HFFc6 (cell line): ENCODE measurements around the gene MPRIP. TPM values are rescaled to one million over a fixed set of nuclear protein-coding genes. Genes with fewer than 3 reads are reported as not detected.
A peak's percentile ranks its signal among the peaks of the same experiment; 100 is the strongest.
"Not testable (repeated sequence)": the region's sequence is repeated elsewhere in the genome, so short reads cannot be mapped to it uniquely, and the experiment has no call there.

ENCODE experiments used
- DNase-seq: peaks from one replicate; pipeline ENCODE4 v3.0.0-alpha.2; 2018
- H3K27ac Mint-ChIP-seq: 2 replicates; pipeline ENCODE4 v1.8.0; 2020; ENCODE audit warnings: mild to moderate bottlenecking, mixed read lengths
- H3K27me3 Mint-ChIP-seq: 2 replicates; pipeline ENCODE4 v1.8.0; 2021; ENCODE audit warnings: mild to moderate bottlenecking, moderate library complexity, mixed read lengths; ENCODE audit not compliant: insufficient read depth
- H3K36me3 Mint-ChIP-seq: 2 replicates; pipeline ENCODE4 v1.8.0; 2021; ENCODE audit warnings: low read depth, mixed read lengths
- H3K4me1 Mint-ChIP-seq: 2 replicates; pipeline ENCODE4 v1.8.0; 2020; ENCODE audit warnings: low read depth, mixed read lengths
- H3K4me3 Mint-ChIP-seq: 2 replicates; pipeline ENCODE4 v1.8.0; 2020; ENCODE audit warnings: mild to moderate bottlenecking, moderate library complexity, mixed read lengths
- H3K9me3 Mint-ChIP-seq: 2 replicates; pipeline ENCODE4 v1.8.0; 2020; ENCODE audit warnings: mild to moderate bottlenecking, mixed read lengths
- total RNA-seq, 6 experiments: library from RNA; stranded (reverse); fragmentation: NEBNext Ultra II Directional; extraction: Animal tissue kit (Norgen Biotek cat#: 25700); gene quantifications; 2 replicates in 1 of 6; 3 replicates in 5 of 6; pipeline ENCODE4 v1.2.3, GENCODE V29; 2021
- TF ChIP-seq, protein P1 (sequence below): fragments of 200-600 bp; sonication (generic); IDR thresholded peaks from 2 replicates; pipeline ENCODE4 v1.5.0; 2021; ENCODE audit warnings: antibody characterized with exemption, mild to moderate bottlenecking

The MPRIP gene
- total RNA-seq, 6 experiments from 2014 or later, result 350 to 409 (median 372) TPM

DNA sequence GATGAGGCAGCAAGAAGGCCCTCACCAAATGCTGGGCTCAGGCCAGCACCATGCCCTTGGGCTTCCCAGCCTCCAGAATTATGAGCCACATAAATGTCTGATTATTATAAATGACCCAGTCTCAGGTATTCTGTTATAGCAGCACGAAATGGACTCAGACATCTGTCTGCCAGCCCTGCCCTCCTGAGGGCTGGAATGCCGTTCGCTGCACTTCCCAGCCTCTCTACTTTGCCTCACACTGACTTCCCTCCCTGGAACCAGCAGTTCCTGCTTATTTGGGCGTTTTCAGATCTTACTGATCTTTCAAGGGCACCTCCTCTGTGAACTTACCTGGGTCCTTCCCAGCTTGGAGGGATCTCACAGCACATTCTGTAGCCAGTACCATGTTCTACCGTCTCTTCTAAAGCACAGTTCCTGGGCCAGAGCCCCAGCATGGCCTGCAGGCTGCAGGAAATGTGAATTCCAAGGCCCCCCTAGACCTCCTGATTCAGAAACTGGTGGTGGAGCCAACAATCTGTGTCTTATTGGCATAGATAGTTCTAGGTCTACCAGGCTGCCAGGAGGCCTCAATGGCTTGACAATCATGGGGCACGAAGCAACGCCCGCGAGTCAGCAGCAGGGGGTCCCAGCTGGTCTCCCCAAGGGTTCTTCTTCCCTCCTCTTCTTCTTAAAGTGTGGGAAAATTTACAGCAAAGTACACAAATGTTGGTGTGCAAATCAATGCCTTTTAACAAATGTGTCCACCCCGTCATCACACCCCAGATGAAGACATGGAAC lies 33.4 kb upstream of the MPRIP start:
- DNase-seq, H3K9me3 Mint-ChIP-seq, H3K4me3 Mint-ChIP-seq, H3K36me3 Mint-ChIP-seq, H3K27me3 Mint-ChIP-seq: not testable (repeated sequence)
- peak overlapping the region; percentile 24; the same call in 1 of the 2 replicates for H3K27ac Mint-ChIP-seq
- peaks cover 15% of the 10 kb centered on the region for H3K4me1 Mint-ChIP-seq

DNA sequence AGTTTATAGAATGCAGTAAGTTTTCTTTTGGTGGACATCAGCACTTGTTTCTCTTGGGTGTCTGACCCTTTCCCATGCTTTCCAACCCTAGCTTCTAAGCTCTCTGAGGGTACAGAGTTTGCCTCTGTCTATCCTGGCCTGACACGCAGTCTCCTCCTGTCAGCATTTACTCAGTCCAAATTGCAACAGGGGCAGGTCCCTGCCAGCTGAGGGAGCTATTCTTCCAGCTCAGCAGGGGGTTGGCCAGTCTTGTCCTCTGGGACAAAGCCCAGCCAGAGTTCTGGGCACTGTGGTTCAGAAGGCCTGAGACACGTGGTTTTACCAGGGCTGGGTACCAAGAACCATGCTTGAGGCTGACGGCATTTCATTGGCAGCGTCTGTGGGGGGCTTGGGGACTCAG lies 32.3 kb upstream of the MPRIP start:
- H3K27ac Mint-ChIP-seq, result peak overlapping the region; percentile 65
- TF ChIP-seq, protein P1, sequence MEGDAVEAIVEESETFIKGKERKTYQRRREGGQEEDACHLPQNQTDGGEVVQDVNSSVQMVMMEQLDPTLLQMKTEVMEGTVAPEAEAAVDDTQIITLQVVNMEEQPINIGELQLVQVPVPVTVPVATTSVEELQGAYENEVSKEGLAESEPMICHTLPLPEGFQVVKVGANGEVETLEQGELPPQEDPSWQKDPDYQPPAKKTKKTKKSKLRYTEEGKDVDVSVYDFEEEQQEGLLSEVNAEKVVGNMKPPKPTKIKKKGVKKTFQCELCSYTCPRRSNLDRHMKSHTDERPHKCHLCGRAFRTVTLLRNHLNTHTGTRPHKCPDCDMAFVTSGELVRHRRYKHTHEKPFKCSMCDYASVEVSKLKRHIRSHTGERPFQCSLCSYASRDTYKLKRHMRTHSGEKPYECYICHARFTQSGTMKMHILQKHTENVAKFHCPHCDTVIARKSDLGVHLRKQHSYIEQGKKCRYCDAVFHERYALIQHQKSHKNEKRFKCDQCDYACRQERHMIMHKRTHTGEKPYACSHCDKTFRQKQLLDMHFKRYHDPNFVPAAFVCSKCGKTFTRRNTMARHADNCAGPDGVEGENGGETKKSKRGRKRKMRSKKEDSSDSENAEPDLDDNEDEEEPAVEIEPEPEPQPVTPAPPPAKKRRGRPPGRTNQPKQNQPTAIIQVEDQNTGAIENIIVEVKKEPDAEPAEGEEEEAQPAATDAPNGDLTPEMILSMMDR, result peak; percentile 43; the same call in 1 of the 2 replicates
- peak overlapping the region; percentile 26 for H3K4me3 Mint-ChIP-seq

DNA sequence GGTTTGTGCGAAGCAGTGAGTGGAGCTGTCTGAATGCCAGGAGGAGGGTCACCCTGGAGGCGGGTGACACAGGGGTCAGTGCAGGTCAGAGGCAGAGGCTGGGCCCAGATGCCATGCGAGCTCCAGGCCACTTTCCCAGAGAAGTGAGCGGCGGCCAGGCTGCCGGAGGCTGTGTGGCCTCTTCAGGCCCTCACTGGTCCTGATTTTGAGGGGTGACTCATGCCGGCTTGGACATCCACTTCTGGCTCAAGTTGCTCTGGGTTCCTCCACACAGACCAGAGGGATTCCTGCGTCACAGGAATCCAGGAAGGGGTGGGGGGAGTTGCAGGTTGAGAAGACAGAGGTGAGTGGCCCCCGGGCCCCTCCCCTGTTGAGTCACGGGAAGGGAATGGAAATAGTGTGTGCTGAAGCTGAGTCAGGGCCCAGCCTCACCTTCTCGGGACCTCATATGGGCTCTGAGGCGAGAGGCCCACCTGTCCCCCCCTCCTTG lies 31.7 kb upstream of the MPRIP start:
- H3K36me3 Mint-ChIP-seq, H3K4me3 Mint-ChIP-seq, H3K27me3 Mint-ChIP-seq, H3K9me3 Mint-ChIP-seq, H3K27ac Mint-ChIP-seq: not testable (repeated sequence)
- peak; percentile 73 for DNase-seq
- H3K4me1 Mint-ChIP-seq, result peaks cover 21% of the 10 kb centered on the region

More for the DNA sequence above, 32.3 kb upstream of the MPRIP start:
- peaks cover 21% of the 10 kb centered on the region for H3K4me1 Mint-ChIP-seq
- H3K9me3 Mint-ChIP-seq, H3K27me3 Mint-ChIP-seq, H3K36me3 Mint-ChIP-seq: not testable (repeated sequence)
- DNase-seq, result peak; percentile 20

DNA sequence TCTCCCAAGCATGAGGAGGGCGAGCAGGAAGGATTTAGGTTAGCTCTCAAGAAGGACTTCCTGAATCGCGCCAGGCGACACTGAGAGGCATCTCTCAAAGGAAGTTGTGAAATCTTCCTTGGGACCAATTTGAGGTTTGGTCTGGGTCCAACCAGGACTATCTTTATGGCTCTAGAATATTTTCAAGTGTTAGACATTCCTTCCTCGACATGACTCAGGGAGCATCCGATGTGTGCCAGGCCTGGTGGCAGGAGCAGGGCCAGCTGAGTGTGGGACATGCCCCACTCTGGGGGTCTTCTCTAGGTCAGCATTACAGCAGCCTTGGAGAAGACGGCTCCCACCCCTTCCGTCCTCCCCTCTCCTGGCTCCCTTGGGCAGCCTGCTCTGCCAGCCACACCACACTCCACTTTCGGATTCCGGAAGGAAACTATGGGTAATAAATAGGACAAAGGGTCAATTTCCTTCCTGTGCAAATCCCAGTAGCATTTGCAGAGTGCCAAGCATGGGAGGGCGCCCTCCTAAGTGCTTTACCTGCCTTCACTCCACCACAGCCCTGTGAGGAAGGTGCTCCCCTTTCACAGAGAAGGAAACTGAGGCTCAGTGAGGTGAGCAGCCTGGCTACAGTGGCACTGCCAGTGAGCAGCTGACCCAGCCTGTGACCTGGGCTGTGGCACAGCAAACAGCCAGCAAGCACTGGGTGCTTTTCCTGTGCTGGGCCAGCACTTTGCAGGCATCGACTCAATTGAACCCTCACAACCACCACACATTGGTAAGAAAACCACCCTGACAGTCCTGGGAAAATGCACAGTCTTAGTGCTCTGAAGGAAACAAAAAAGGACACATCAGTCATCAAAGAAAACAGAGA lies 31.0 kb upstream of the MPRIP start:
- not testable (repeated sequence) for H3K27ac Mint-ChIP-seq

DNA sequence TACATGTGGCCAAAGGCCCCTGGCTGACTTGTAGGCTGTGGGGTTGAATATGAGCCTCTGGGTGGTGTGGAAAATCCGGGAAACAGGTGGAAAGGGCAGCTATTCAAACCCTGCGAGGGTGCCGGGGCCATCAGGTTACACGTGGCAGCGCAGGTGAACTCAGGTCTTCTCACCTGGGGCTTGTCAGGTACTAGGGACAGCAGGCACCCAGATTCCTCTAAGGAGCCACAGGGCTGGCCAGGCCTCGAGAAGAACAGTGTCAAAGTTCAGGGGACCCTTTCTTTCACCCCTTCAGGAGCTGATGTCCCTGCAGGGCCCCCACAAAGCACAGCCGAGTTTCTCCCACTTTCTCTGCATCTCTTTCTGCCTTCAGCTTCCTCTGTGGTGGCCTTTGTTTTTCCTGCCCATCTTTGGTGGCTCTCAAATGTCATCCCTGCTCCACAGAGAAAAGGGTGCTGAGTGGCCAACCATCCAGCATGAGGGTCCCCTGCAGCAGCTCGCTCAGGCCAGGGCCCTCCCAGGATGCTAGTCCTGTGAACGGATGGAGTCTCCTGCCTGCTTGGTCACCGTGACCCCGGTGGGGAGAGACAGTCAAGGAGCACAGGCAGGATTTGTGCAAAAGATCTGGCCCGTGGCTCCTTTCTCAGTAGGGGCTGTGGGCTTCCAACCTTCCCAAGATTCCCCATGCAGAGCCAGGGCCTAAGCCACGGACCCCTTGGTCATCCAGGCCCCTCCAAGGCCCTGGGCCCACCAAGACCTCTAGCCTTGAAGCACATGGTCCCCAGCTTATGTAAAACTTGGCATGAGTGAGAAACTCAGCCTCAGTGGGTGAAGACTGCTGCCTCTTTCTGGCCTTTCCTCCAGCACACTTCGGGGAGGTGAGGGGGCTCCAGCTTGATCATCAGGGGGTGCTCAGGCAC lies 28.2 kb upstream of the MPRIP start:
- peaks cover 17% of the 10 kb centered on the region for H3K4me1 Mint-ChIP-seq
- not testable (repeated sequence) for H3K27ac Mint-ChIP-seq, H3K9me3 Mint-ChIP-seq, DNase-seq, H3K36me3 Mint-ChIP-seq, H3K4me3 Mint-ChIP-seq, H3K27me3 Mint-ChIP-seq

More for the DNA sequence above, 31.0 kb upstream of the MPRIP start:
- not testable (repeated sequence) for H3K27me3 Mint-ChIP-seq, H3K36me3 Mint-ChIP-seq, H3K4me3 Mint-ChIP-seq, H3K9me3 Mint-ChIP-seq
- H3K4me1 Mint-ChIP-seq, result peaks cover 21% of the 10 kb centered on the region
- peak; percentile 93 for DNase-seq

DNA sequence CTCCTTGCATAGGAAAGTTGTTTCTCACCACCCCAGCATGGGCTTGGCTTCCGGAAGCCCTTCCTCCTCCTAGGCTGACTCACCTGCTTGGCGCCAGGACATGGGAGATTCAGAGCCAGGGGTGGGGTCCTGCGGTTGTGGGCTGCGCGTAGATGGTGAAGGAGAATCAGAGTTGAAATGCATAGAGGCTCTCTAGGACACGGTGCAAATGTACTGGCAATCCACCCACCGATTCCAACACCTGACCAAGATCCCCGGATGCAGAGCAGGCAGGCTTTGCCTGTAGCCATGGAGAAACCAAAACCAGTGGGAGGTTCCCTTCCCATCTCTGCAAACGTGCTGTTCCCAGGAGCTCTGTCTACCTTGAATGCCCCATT lies 27.5 kb upstream of the MPRIP start:
- H3K4me1 Mint-ChIP-seq, result peaks cover 11% of the 10 kb centered on the region
- not testable (repeated sequence) for H3K9me3 Mint-ChIP-seq, DNase-seq, H3K27ac Mint-ChIP-seq, H3K27me3 Mint-ChIP-seq, H3K36me3 Mint-ChIP-seq, H3K4me3 Mint-ChIP-seq

DNA sequence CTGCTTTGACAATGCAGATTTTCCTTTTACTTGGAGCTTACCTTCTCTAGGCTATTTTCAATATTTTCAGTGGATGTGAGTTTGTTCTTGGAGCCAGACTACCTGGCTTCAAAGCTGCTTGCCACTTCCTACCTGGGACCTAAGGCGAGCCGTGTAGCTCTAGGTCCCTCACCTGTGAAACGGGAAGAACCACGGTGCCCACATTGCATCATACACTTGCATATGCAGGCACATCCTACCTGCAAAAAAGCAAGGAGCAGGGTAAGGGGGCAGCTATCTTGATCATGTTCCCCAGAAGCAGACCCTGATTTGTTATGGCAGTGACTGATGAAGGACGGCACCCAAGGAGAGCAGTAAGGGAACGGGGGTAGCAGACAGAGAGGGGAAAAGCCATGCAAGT lies 27.0 kb upstream of the MPRIP start:
- TF ChIP-seq, protein P1, result no peak
- Mint-ChIP-seq H3K4me1 (peaks cover 6% of the 10 kb centered on the region), H3K36me3 (0 out of 2 replicates have a peak, but pooled peaks cover 3% of the 10 kb centered on the region), H3K27ac (no peak overlapping the region), H3K4me3 (no peak overlapping the region), H3K9me3 (peaks cover 3% of the 10 kb centered on the region; the same call in 1 of the 2 replicates), H3K27me3 (peaks cover 1% of the 10 kb centered on the region)
- no peak for DNase-seq

DNA sequence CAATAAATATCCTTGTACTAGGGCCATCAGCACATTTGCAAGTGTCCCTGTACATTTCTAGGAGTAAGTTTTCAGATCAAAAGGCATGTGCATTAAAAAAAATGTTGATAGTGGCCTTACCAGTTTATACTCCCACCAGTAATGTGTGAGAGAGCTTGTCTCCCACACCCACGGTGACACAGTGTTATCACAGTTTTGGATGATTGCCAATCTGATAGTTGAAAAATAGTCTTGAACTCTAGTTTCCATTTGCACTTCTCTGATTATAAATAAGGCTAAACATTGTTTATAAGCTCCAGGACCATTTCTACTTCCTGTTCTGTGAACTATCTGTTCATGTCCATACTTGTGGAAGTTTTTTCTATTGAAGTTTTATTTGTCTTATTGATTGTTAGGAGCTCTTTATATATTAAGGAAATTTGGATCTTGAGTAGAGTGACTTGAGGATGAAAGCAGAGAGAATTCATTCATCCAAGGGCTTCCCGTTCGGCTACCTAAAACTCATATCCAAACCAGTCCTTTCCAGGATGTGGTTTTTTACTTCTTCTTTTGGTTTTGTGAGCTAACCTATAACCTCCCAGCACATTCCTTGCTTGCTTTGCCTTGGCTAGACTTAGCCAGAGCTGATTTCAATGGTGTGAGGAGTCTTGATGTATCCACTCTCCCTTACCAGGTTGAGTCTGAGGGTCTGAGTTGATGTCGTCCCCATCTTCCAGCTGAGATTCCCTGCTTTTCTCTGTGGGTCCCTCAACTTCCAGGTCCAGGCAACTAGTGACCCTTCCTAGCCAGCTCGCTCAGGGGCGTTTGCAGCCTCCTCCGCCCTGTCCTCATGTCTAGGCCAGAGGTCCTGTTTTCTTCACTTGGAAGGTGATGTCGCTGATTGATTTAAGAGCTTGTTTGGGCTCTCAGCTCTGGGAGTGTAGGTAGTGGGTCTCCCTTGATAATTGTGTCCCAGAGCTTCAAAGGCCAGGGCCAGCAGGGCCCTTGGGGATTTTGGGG lies 25.8 kb upstream of the MPRIP start:
- not testable (repeated sequence) for H3K4me1 Mint-ChIP-seq, DNase-seq, H3K4me3 Mint-ChIP-seq, H3K27me3 Mint-ChIP-seq, H3K36me3 Mint-ChIP-seq, H3K27ac Mint-ChIP-seq, H3K9me3 Mint-ChIP-seq
